GM12878 (cell line): ENCODE data around the gene APCDD1. TPM values are rescaled to one million over a fixed set of nuclear protein-coding genes. Genes with fewer than 3 reads are reported as not detected.

ENCODE experiments used
- ATAC-seq: fragments of 200-7000 bp; cut with Tn5 transposase; 3 replicates; pipeline ENCODE4 v1.9.1; 2020; ENCODE audit warnings: mild to moderate bottlenecking, moderate library complexity
- BruUV-seq: library from RNA; stranded (reverse); fragments of 400-500 nt; replicated peaks from 2 replicates; lab custom pipeline; 2021; lab: Mats Ljungman, UMichigan
- CTCF ChIA-PET: fragments of 300-600 bp; sonication (Branson Sonifier 250); formaldehyde crosslinking; extraction: SDS; loops from one replicate; lab custom pipeline; 2021; ENCODE audit warnings: inconsistent platforms; lab: Yijun Ruan, JAX
- POLR2A ChIA-PET: fragments of 350-600 bp; formaldehyde crosslinking; extraction: SDS; loops from one replicate; lab custom pipeline; 2021; ENCODE audit warnings: inconsistent platforms; lab: Charles Lee
- RAD21 ChIA-PET: fragments of 300-600 bp; sonication (Branson Sonifier 250); formaldehyde crosslinking; loops from one replicate; lab custom pipeline; 2023; ENCODE audit warnings: antibody characterized with exemption; ENCODE audit not compliant: unreplicated experiment; lab: Charles Lee
- SMC1A ChIA-PET: fragments of 300-600 bp; sonication (Branson Sonifier 250); formaldehyde crosslinking; loops from one replicate; lab custom pipeline; 2023; ENCODE audit not compliant: unreplicated experiment, uncharacterized antibody; lab: Charles Lee
- DNase-seq: peaks from one replicate; pipeline ENCODE4 v3.0.0-alpha.2; 2011; ENCODE audit warnings: low read depth, low spot score
- FAIRE-seq: peaks from 3 replicates; lab custom pipeline; 2011; peaks lifted over from hg19 to GRCh38; lab: Jason Lieb, UNC
- H2AFZ ChIP-seq: 2 replicates; pipeline ENCODE4 v1.6.0; 2011; ENCODE audit warnings: low read depth, low read length, control low read depth; ENCODE audit not compliant: control insufficient read depth
- H3K27ac ChIP-seq: 2 replicates; pipeline ENCODE4 v1.5.1; 2011; ENCODE audit warnings: control low read depth; ENCODE audit not compliant: control insufficient read depth, insufficient read depth
- H3K27me3 ChIP-seq, 2 experiments: replicated peaks in 1 of 2; 2 replicates each; pipeline versions ENCODE4 v1.6.0 to v1.6.1; 2011; ENCODE audit warnings: low read length in 1 of 2; ENCODE audit not compliant: control insufficient read depth in 2 of 2, insufficient read depth in 2 of 2
- H3K36me3 ChIP-seq, 2 experiments: 2 replicates each; pipeline ENCODE4 v1.5.1; 2011; ENCODE audit warnings: low read length in 1 of 2; ENCODE audit not compliant: control insufficient read depth in 2 of 2, insufficient read depth in 2 of 2
- H3K4me1 ChIP-seq: 2 replicates; pipeline ENCODE4 v1.6.1; 2011; ENCODE audit warnings: mild to moderate bottlenecking, low read length, moderate library complexity, mixed read lengths; ENCODE audit not compliant: control insufficient read depth, insufficient read depth
- H3K4me2 ChIP-seq: 2 replicates; pipeline ENCODE4 v1.6.0; 2011; ENCODE audit warnings: control low read depth; ENCODE audit not compliant: control insufficient read depth, insufficient read depth
- H3K4me3 ChIP-seq: fragments of 200-600 bp; sonication (generic); 2 replicates; pipeline ENCODE4 v1.5.1; 2016
- H3K79me2 ChIP-seq: 2 replicates; pipeline ENCODE4 v1.6.0; 2011; ENCODE audit warnings: low read length; ENCODE audit not compliant: control insufficient read depth, insufficient read depth
- H3K9ac ChIP-seq: 2 replicates; pipeline ENCODE4 v1.8.0; 2011; ENCODE audit warnings: low read length, control low read depth, mixed read lengths; ENCODE audit not compliant: control insufficient read depth, insufficient read depth
- H3K9me3 ChIP-seq: replicated peaks from 3 replicates; pipeline ENCODE4 v1.5.1; 2011; ENCODE audit warnings: mild to moderate bottlenecking, low read length; ENCODE audit not compliant: control insufficient read depth, insufficient read depth
- H4K20me1 ChIP-seq: 2 replicates; pipeline ENCODE4 v1.6.0; 2011; ENCODE audit not compliant: control insufficient read depth, insufficient read depth
- ATF7 ChIP-seq: fragments of 450-650 bp; IDR thresholded peaks from 2 replicates; pipeline ENCODE4 v1.6.1; 2016; ENCODE audit warnings: low read depth, mild to moderate bottlenecking
- CHD2 ChIP-seq: IDR thresholded peaks from 2 replicates; pipeline ENCODE4 v1.6.1; 2011; ENCODE audit warnings: low read depth, low read length, improper control_type of control experiment, borderline replicate concordance
- FOXM1 ChIP-seq: IDR thresholded peaks from 2 replicates; pipeline ENCODE4 v1.6.1; 2012; ENCODE audit warnings: low read depth, mild to moderate bottlenecking, inconsistent platforms, low read length, moderate library complexity
- GABPA ChIP-seq: IDR thresholded peaks from 2 replicates; pipeline ENCODE4 v1.6.1; 2014; ENCODE audit warnings: antibody characterized with exemption, low read depth, mild to moderate bottlenecking, inconsistent platforms
- MEF2A ChIP-seq: IDR thresholded peaks from 2 replicates; pipeline ENCODE4 v1.6.1; 2011; ENCODE audit warnings: low read depth, mild to moderate bottlenecking, low read length, moderate library complexity; ENCODE audit not compliant: insufficient read depth
- NR2C2 ChIP-seq: IDR thresholded peaks from 2 replicates; pipeline ENCODE4 v1.6.1; 2011; ENCODE audit warnings: borderline replicate concordance, low read depth; ENCODE audit not compliant: control insufficient read depth, insufficient read length
- POLR2AphosphoS2 ChIP-seq: IDR thresholded peaks from 2 replicates; pipeline ENCODE4 v1.6.1; 2011; ENCODE audit warnings: low read depth, mild to moderate bottlenecking, low read length, improper control_type of control experiment, moderate library complexity
- TARDBP ChIP-seq: IDR thresholded peaks from 2 replicates; pipeline ENCODE4 v1.6.1; 2016; ENCODE audit warnings: borderline replicate concordance
- ZNF622 ChIP-seq: fragments of 450-650 bp; IDR thresholded peaks from 2 replicates; pipeline ENCODE4 v1.6.1; 2017; ENCODE audit warnings: mild to moderate bottlenecking, inconsistent platforms
- WGBS: methylation state at CpG from one replicate; pipeline ENCODE4 v1.1.6; 2016; ENCODE audit warnings: low lambda C conversion rate; ENCODE audit not compliant: insufficient replicate concordance, insufficient coverage; ENCODE audit errors: missing lambda C conversion rate; 5-methylcytosine and 5-hydroxymethylcytosine counted together
- in situ Hi-C: fragments of 300-500 bp; cut with MboI; formaldehyde crosslinking; loops from 9 replicates; pipeline ENCODE4 v1.14.3; 2018; ENCODE audit warnings: mixed read lengths
- intact Hi-C: fragments of 100-400 bp; cut with micrococcal nuclease; formaldehyde crosslinking; loops from one replicate; pipeline ENCODE4 v1.14.2; 2022; ENCODE audit not compliant: unreplicated experiment
- polyA plus RNA-seq, 11 experiments: library from polyadenylated mRNA; depleted of rRNA in 4 of 11; unstranded in 6 of 11; stranded (reverse) in 5 of 11; fragments of >200 nt; fragmentation: Nextera tagmentation in 4 of 11; fragmentation: Illumina TruSeq in 1 of 11; extraction: Ambion mirVana in 4 of 11; extraction: Trizol in 1 of 11; gene quantifications; 1 replicate in 1 of 11; 2 replicates in 10 of 11; pipeline versions ENCODE4 v1.2.1 to v1.2.3, GENCODE V29; 2011 to 2016; ENCODE audit warnings: inconsistent platforms in 2 of 11, missing spikeins in 2 of 11, low read depth in 1 of 11
- total RNA-seq, 4 experiments: library from RNA; depleted of rRNA in 3 of 4; stranded (reverse); fragments of >200 nt in 3 of 4; fragmentation: Illumina TruSeq in 1 of 4; extraction: Trizol in 1 of 4; gene quantifications; 2 replicates each; pipeline versions ENCODE4 v1.2.1 to v1.2.3, GENCODE V29; 2013 to 2021
- TF ChIP-seq, protein P1 (sequence below): IDR thresholded peaks from 2 replicates; pipeline ENCODE4 v1.6.1; 2012; ENCODE audit warnings: improper control_type of control experiment, low read depth, low read length; ENCODE audit not compliant: insufficient replicate concordance
- TF ChIP-seq, protein P2 (sequence below): IDR thresholded peaks from 2 replicates; pipeline ENCODE4 v1.6.1; 2012; ENCODE audit warnings: low read depth, low read length, improper control_type of control experiment

The APCDD1 gene
- total and polyA plus RNA-seq, 10 of the 15 experiments (the other 5 are each of a cell fraction or from before 2014, with no cell fraction given): not detected

DNA sequence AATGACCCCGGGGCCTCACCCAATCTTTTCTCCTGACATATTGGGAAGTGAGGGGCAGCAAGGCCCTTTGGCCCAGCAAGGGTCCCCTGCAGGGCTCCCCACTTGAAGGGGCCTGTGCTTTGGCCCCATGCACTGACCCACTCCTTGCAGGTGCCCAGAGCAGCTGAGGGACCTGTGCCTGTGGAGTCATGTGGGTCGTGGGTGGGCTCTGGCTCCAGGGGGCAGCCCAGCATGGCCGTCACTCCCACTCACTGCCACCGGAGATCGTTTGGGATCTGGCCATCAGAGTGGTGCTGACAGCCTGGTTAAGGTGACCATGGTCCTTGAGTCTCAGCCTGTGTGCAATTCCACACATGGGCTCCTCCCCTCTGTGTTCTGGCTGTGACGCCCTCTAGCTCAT, 31.7 kb upstream of the APCDD1 start:
- 43% methylated on average over 6 of the region's 6 CpGs for WGBS
- TF ChIP-seq GABPA: no peak
- no peak for TF ChIP-seq NR2C2
- TF ChIP-seq, protein P1, sequence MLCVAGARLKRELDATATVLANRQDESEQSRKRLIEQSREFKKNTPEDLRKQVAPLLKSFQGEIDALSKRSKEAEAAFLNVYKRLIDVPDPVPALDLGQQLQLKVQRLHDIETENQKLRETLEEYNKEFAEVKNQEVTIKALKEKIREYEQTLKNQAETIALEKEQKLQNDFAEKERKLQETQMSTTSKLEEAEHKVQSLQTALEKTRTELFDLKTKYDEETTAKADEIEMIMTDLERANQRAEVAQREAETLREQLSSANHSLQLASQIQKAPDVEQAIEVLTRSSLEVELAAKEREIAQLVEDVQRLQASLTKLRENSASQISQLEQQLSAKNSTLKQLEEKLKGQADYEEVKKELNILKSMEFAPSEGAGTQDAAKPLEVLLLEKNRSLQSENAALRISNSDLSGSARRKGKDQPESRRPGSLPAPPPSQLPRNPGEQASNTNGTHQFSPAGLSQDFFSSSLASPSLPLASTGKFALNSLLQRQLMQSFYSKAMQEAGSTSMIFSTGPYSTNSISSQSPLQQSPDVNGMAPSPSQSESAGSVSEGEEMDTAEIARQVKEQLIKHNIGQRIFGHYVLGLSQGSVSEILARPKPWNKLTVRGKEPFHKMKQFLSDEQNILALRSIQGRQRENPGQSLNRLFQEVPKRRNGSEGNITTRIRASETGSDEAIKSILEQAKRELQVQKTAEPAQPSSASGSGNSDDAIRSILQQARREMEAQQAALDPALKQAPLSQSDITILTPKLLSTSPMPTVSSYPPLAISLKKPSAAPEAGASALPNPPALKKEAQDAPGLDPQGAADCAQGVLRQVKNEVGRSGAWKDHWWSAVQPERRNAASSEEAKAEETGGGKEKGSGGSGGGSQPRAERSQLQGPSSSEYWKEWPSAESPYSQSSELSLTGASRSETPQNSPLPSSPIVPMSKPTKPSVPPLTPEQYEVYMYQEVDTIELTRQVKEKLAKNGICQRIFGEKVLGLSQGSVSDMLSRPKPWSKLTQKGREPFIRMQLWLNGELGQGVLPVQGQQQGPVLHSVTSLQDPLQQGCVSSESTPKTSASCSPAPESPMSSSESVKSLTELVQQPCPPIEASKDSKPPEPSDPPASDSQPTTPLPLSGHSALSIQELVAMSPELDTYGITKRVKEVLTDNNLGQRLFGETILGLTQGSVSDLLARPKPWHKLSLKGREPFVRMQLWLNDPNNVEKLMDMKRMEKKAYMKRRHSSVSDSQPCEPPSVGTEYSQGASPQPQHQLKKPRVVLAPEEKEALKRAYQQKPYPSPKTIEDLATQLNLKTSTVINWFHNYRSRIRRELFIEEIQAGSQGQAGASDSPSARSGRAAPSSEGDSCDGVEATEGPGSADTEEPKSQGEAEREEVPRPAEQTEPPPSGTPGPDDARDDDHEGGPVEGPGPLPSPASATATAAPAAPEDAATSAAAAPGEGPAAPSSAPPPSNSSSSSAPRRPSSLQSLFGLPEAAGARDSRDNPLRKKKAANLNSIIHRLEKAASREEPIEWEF: no peak
- no peak for TF ChIP-seq POLR2AphosphoS2
- TF ChIP-seq, protein P2, sequence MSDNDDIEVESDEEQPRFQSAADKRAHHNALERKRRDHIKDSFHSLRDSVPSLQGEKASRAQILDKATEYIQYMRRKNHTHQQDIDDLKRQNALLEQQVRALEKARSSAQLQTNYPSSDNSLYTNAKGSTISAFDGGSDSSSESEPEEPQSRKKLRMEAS: no peak
- TF ChIP-seq MEF2A: no peak
- no peak for TF ChIP-seq FOXM1
- no peak for TF ChIP-seq CHD2
- TF ChIP-seq ZNF622: no peak
- no peak for TF ChIP-seq ATF7
- no peak for TF ChIP-seq TARDBP
- ChIA-PET CTCF (no interaction called here), RAD21 (no interaction called here), SMC1A (no interaction called here), POLR2A (no interaction called here)
- H2AFZ ChIP-seq: no peak overlapping the region
- H3K9me3 ChIP-seq: no peaks in the 10 kb centered on the region
- no peak overlapping the region for H3K9ac ChIP-seq
- ATAC-seq: no peak
- no peak overlapping the region for H3K27ac ChIP-seq
- FAIRE-seq: no peak
- no peak overlapping the region for H3K4me3 ChIP-seq
- peaks cover 0 to 3% of the 10 kb centered on the region in 2 experiments; a peak in 1 of 4 replicates for H3K27me3 ChIP-seq
- in situ Hi-C loops (no loop called here), intact Hi-C loops (no loop called here)
- H3K4me2 ChIP-seq: no peak overlapping the region
- no TSS peak for BruUV-seq
- H4K20me1 ChIP-seq: no peaks in the 10 kb centered on the region
- H3K79me2 ChIP-seq: no peaks in the 10 kb centered on the region
- DNase-seq: no peak
- H3K4me1 ChIP-seq: no peaks in the 10 kb centered on the region
- no peaks in the 10 kb centered on the region for H3K36me3 ChIP-seq
